PC-9 (cell line): Measurements from ENCODE around the gene SERPINH1.

ENCODE experiments used
- EZH2 ChIP-seq: fragments of 200-600 bp; sonication (generic); IDR thresholded peaks from 2 replicates; pipeline ENCODE4 v1.8.0; 2017; ENCODE audit warnings: antibody characterized with exemption, low read depth
- TF ChIP-seq, protein P1 (sequence below): fragments of 200-600 bp; sonication (generic); conservative IDR thresholded peaks from 2 replicates; pipeline ENCODE4 v1.6.1; 2017; ENCODE audit warnings: mixed run types, antibody characterized with exemption, mild to moderate bottlenecking, moderate library complexity

DNA sequence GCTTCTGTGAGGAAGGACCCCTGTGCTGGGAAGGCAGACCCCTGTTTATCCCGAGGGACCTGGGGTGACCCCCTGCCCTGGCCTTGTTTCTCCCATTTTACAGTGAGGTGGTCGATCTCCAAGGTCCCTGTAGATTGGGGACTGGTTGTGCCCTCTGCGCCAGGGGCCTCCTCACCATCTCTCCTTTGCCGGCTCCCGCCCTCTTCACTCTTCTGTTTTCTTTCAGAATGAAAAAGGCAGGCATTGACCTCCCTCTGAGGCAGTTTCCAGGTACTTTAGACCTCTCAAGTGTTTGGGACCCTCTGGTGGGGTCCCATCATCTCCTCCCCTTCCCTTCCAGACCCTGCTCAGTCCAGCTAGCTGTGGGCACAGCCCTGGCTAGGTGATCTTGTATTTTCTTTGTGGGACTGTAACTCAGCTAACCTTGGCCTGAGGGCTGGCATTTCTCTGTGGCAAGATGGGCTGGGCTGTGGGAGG lies 1.5 kb downstream of the SERPINH1 start:
- TF ChIP-seq, protein P1, sequence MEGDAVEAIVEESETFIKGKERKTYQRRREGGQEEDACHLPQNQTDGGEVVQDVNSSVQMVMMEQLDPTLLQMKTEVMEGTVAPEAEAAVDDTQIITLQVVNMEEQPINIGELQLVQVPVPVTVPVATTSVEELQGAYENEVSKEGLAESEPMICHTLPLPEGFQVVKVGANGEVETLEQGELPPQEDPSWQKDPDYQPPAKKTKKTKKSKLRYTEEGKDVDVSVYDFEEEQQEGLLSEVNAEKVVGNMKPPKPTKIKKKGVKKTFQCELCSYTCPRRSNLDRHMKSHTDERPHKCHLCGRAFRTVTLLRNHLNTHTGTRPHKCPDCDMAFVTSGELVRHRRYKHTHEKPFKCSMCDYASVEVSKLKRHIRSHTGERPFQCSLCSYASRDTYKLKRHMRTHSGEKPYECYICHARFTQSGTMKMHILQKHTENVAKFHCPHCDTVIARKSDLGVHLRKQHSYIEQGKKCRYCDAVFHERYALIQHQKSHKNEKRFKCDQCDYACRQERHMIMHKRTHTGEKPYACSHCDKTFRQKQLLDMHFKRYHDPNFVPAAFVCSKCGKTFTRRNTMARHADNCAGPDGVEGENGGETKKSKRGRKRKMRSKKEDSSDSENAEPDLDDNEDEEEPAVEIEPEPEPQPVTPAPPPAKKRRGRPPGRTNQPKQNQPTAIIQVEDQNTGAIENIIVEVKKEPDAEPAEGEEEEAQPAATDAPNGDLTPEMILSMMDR, result no peak
- no peak for TF ChIP-seq EZH2
